Activated B cell treated with CpG ODN at 0.5 μM for 24 hours (primary cell): ENCODE data around the gene EBF3. TPM values are rescaled to one million over a fixed set of nuclear protein-coding genes. Genes with fewer than 3 reads are reported as not detected.

Source experiments
- ATAC-seq: fragments of 200-7000 bp; cut with Tn5 transposase; one replicate; pipeline ENCODE4 v1.10.0; 2021; ENCODE audit warnings: low read depth, mild to moderate bottlenecking, moderate library complexity
- CTCF ChIA-PET: fragments of 350-600 bp; sonication (Branson Sonifier 250); formaldehyde crosslinking; loops from one replicate; lab custom pipeline; 2021; ENCODE audit warnings: antibody characterized with exemption; lab: Charles Lee
- POLR2A ChIA-PET: fragments of 350-600 bp; sonication (Branson Sonifier 250); formaldehyde crosslinking; loops from one replicate; lab custom pipeline; 2021; ENCODE audit warnings: antibody characterized with exemption; lab: Charles Lee
- DNase-seq: peaks from one replicate; pipeline ENCODE4 v3.0.0; 2022
- H3K27ac Mint-ChIP-seq: one replicate; pipeline ENCODE4 v1.8.0; 2020; ENCODE audit warnings: mixed read lengths
- H3K27me3 Mint-ChIP-seq: one replicate; pipeline ENCODE4 v1.8.0; 2021; ENCODE audit warnings: mixed read lengths
- H3K36me3 Mint-ChIP-seq: one replicate; pipeline ENCODE4 v1.8.0; 2021; ENCODE audit warnings: low read depth, mixed read lengths
- H3K4me1 Mint-ChIP-seq: one replicate; pipeline ENCODE4 v1.8.0; 2021; ENCODE audit warnings: mixed read lengths
- H3K4me3 Mint-ChIP-seq: one replicate; pipeline ENCODE4 v1.8.0; 2020; ENCODE audit warnings: mild to moderate bottlenecking, mixed read lengths
- H3K9me3 Mint-ChIP-seq: one replicate; pipeline ENCODE4 v1.8.0; 2020; ENCODE audit warnings: mixed read lengths
- CTCF ChIP-seq: fragments of 200-600 bp; IDR thresholded peaks from one replicate; pipeline ENCODE4 v1.8.0; 2022; ENCODE audit warnings: antibody characterized with exemption, mild to moderate bottlenecking
- intact Hi-C: fragments of 100-400 bp; cut with micrococcal nuclease; formaldehyde crosslinking; loops from one replicate; pipeline ENCODE4 v1.15.1; 2024
- total RNA-seq: library from RNA; stranded (reverse); gene quantifications from 2 replicates; pipeline ENCODE4 v1.2.3, GENCODE V29; 2022

EBF3 gene
- total RNA-seq, 1 donor from 2014 or later: not detected

- Mint-ChIP-seq H3K36me3 (no peaks in the 10 kb centered on the region), H3K9me3 (no peaks in the 10 kb centered on the region), H3K27ac (no peak overlapping the region), H3K4me1 (no peaks in the 10 kb centered on the region), H3K27me3 (no peaks in the 10 kb centered on the region), H3K4me3 (no peak overlapping the region)
- intact Hi-C loops: no loop called here
- ATAC-seq (no peak), DNase-seq (no peak)
- ChIA-PET POLR2A (no interaction called here), CTCF (no interaction called here)
- TF ChIP-seq CTCF: no peak
Observed at GRCh38 chr10:129845111-129845753, 118.8 kb downstream of the EBF3 start.

- H3K9me3 Mint-ChIP-seq: no peaks in the 10 kb centered on the region
- H3K27me3 Mint-ChIP-seq: no peaks in the 10 kb centered on the region
- DNase-seq (no peak), ATAC-seq (no peak)
- no peak for TF ChIP-seq CTCF
- no peak overlapping the region for H3K4me3 Mint-ChIP-seq
- H3K27ac Mint-ChIP-seq: no peak overlapping the region
- POLR2A ChIA-PET: no interaction called here
- CTCF ChIA-PET: no interaction called here
- intact Hi-C loops: no loop called here
- H3K4me1 Mint-ChIP-seq: no peaks in the 10 kb centered on the region
- H3K36me3 Mint-ChIP-seq: no peaks in the 10 kb centered on the region
Observed at GRCh38 chr10:129844216-129844766, 119.8 kb downstream of the EBF3 start.

GRCh38 chr10:129843702-129844101, 120.4 kb downstream of the EBF3 start:
- H3K4me1 Mint-ChIP-seq: no peaks in the 10 kb centered on the region
- intact Hi-C loops: no loop called here
- no peaks in the 10 kb centered on the region for H3K36me3 Mint-ChIP-seq
- no peaks in the 10 kb centered on the region for H3K27me3 Mint-ChIP-seq
- POLR2A ChIA-PET: no interaction called here
- H3K27ac Mint-ChIP-seq: no peak overlapping the region
- H3K9me3 Mint-ChIP-seq: no peaks in the 10 kb centered on the region
- no peak overlapping the region for H3K4me3 Mint-ChIP-seq
- CTCF ChIA-PET: no interaction called here
- TF ChIP-seq CTCF: no peak
- DNase-seq (no peak), ATAC-seq (no peak)

GRCh38 chr10:129843131-129843541, 120.9 kb downstream of the EBF3 start:
- intact Hi-C loops: no loop called here
- H3K27me3 Mint-ChIP-seq: no peaks in the 10 kb centered on the region
- ATAC-seq (no peak), DNase-seq (no peak)
- no peak for TF ChIP-seq CTCF
- ChIA-PET POLR2A (no interaction called here), CTCF (no interaction called here)
- no peaks in the 10 kb centered on the region for H3K4me1 Mint-ChIP-seq
- no peak overlapping the region for H3K4me3 Mint-ChIP-seq
- no peak overlapping the region for H3K27ac Mint-ChIP-seq
- no peaks in the 10 kb centered on the region for H3K9me3 Mint-ChIP-seq
- H3K36me3 Mint-ChIP-seq: no peaks in the 10 kb centered on the region

- no peak for TF ChIP-seq CTCF
- H3K4me1 Mint-ChIP-seq: no peaks in the 10 kb centered on the region
- H3K27me3 Mint-ChIP-seq: no peaks in the 10 kb centered on the region
- POLR2A ChIA-PET: no interaction called here
- DNase-seq (no peak), ATAC-seq (no peak)
- no peak overlapping the region for H3K4me3 Mint-ChIP-seq
- intact Hi-C loops: no loop called here
- CTCF ChIA-PET: no interaction called here
- no peaks in the 10 kb centered on the region for H3K36me3 Mint-ChIP-seq
- H3K9me3 Mint-ChIP-seq: no peaks in the 10 kb centered on the region
- no peak overlapping the region for H3K27ac Mint-ChIP-seq
Observed at GRCh38 chr10:129842031-129842430, 122.0 kb downstream of the EBF3 start.
